GOT3 (cell line): Measurements from ENCODE around the gene MT1H.
A peak's percentile ranks its signal among the peaks of the same experiment; 100 is the strongest.
"Not testable (repeated sequence)": the region's sequence is repeated elsewhere in the genome, so short reads cannot be mapped to it uniquely, and the experiment has no call there.

Experiments
- DNase-seq: peaks from one replicate; lab custom pipeline; 2025; ENCODE audit warnings: mixed read lengths; lab: John Stamatoyannopoulos, UW

Gene MT1H

DNA sequence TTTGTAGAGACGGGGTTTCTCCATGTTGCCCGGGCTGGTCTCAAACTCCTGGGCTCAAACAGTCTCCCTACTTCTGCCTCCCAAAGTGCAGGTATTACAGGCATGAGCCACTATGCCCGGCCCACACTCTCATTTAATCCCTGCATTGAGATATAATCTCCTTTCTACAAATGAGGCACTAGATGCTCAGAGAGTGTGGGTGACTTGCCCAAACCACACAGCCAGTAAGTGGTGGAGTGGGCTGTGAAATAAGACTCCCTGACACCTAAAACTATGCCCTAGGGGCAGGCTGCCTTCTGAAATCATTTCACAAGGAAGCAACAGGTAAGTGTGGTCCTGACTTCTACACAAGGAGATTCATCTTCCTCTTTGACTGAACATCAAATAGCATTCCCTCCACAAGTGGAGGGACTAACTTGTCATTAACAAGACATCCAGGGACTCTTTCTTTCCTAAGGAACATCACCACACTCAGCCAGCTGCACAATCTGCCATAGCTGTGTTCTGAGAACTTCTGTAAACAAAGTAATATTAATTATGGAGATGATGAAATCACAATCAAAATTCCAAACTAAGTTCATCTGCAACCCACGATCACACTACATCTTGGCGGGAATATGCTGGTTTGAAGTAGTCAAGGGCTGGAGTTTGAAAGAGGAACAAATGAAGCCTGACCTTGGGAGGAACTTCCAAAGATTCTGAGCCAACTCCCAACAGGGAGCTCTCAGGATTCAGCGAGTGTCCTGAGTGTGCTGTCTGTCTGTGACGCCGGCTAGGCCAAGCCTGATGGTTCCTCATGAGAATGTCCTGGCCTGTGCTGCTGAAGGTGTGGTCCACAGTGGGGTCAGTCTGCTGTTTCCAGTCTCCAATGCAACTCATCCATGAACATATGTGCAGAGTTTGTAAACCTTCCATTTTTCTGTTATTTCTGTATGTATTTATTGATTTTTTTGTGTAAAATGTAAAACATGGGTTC, 4.0 kb upstream of the MT1H start:
- DNase-seq, result not testable (repeated sequence)

DNA sequence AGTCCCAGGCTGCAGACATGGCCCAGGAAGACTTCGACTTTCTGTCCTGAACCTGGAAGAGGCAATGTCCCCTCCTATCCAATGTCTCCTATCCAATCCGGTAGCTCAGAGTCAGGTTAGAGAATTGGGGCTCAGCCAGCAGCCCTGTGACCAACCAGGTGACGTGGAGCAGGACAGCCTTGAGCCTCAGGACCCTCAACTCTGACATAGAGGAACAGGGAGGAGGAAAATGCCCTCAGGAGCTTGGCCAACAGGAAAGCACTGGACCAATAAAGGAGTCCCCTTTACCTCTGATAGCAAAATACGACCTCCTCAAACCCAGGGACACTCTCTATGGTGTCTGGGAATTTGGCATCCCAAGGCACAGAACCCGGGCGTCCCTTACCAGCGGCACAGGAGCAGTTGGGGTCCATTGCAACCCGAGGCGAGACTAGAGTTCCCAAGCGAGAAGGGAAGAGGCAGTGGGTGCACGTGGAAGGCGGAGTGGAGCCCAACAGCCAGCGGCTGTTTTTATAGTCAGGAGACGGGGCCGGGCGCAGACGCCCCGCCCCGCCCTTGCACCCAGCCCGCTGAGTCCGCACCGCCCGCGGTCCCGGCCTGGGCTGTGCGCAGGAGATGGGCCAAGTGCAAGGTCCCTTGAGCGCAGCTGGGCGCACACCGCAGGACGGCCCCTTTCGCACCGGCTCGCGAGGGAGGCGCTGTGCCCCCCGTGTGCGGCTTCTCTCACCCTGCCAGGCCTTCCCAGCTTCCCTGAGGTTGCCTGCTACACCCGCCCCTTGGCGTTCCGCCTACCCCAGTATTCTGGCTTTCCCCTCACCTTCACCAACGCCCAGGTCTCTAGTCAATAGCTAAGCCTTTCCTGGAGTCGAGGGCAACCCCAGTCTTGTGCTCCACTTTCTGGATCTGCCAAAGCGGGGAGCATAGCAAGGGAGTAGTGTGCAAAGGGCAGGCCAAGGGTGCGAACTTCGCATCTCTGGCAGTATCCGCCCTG, 1.7 kb upstream of the MT1H start, which contains the start of gene MT1G:
TSS of gene MT1G (minus strand) at position 485 of the 991 bp plus-strand sequence. CDS start at position 413, 72 bp downstream.
- no peak for DNase-seq

GRCh38 chr16:56669840-56670619, 416 bp downstream of the MT1H start:
- DNase-seq, result no peak

DNA sequence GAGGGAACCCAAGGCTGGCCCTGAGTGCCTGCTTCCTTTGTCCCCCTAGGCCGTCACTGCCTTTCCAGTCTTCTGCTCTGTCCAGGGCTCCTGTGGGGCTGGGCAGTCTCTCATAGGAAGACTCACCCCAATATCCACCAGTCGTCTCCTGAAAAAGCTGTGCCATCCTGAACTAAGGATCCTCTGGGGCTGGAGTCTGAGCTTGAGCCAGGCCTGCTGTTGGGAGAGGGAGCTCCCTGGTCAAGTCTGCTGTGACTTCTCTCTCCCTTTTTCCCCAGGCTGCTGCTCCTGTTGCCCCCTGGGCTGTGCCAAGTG, 963 bp downstream of the MT1H start:
- DNase-seq, result no peak

GRCh38 chr16:56671691-56672090, 2.1 kb downstream of the MT1H start:
- not testable (repeated sequence) for DNase-seq

DNA sequence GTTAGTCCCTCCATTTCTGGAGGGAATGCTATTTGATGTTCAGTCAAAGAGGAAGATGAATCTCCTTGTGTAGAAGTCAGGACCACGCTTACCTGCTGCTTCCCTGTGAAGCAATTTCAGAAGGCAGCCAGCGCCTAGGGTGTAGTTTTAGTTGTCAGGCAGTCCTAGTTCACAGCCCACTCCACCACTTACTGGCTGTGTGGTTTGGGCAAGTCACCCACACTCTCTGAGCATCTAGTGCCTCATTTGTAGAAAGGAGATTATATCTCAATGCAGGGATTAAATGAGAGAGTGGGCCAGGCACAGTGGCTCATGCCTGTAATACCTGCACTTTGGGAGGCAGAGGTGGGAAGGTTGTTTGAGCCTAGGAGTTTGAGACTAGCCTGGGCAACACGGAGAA, 2.6 kb downstream of the MT1H start:
- DNase-seq, result not testable (repeated sequence)

DNA sequence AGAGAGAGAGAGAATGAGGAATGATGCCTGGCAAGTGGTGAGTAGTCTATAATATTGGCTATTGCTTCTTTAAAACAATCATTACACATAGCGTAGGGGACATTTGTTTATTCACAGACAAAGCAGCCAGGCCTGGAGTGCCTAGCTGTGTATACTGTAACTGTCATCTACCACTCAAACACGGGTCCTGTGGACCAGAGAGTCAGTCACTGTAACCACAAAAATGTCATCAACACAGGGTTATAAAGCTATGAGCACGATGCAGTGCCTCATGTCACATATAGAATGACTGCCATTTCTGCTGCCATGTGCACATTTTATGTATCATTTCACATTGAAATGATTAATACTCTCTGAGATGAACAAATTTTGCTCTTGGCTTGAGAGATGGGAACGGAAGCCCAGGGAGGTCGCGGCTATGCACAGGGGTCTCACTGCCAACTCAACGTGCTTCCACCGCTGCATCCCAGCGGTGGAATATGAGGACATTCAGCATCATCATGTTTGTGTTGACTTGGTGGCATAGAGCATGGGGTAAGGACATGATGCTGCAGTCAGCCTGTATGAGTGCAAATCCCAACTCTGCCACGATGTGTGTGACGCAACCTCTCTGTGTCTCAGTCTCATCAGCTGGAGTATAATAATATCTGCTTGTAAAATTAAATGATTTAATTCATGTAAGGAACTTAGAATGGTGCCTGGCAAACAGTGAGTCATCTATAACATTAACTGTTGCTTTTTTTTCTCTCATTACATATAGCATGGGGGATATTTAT, 3.3 kb downstream of the MT1H start:
- DNase-seq, result no peak

DNA sequence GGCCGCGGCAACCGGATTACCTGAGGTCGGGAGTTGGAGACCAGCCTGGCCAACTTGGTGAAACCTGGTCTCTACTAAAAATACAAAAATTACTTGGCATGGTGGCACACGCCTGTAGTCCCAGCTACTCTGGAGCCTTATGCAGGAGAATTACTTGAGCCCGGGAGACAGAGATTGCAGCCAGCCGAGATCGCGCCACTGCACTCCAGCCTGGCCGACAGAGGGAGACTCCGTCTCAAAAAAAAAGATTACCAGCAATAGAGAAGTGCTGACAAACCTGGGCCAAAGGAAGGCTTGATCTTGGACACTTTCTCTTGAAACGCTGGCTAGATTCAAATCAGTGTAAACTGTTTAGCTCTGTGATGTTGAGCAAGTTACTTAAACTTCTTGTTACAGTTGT, 4.3 kb downstream of the MT1H start:
- no peak for DNase-seq

- DNase-seq, result not testable (repeated sequence)
Measured at GRCh38 chr16:56674570-56674969, 5.0 kb downstream of the MT1H start.

GRCh38 chr16:56675685-56676210, 6.1 kb downstream of the MT1H start:
- no peak for DNase-seq

GRCh38 chr16:56677474-56677873, 7.9 kb downstream of the MT1H start:
- no peak for DNase-seq

GRCh38 chr16:56679078-56679730, 9.6 kb downstream of the MT1H start:
- DNase-seq, result no peak

DNA sequence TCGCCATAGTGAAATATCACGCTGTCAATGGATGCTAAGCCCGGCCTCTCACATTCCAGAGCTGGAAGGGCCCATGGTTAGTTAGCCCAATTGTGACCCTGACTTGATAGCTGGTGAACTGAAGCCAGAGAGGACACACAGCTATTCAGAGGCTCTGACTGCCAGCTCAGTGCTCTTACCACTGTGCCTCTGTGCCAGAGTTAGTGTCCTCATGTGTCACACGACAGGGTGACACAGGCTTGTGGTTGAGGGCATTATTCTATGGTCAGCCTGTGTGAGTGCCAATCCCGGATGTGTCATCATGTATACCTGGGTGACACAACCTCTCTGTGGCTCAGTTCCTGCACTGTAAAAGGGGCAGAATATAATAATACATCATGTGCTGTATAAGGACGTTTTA, 10.2 kb downstream of the MT1H start:
- no peak for DNase-seq

DNA sequence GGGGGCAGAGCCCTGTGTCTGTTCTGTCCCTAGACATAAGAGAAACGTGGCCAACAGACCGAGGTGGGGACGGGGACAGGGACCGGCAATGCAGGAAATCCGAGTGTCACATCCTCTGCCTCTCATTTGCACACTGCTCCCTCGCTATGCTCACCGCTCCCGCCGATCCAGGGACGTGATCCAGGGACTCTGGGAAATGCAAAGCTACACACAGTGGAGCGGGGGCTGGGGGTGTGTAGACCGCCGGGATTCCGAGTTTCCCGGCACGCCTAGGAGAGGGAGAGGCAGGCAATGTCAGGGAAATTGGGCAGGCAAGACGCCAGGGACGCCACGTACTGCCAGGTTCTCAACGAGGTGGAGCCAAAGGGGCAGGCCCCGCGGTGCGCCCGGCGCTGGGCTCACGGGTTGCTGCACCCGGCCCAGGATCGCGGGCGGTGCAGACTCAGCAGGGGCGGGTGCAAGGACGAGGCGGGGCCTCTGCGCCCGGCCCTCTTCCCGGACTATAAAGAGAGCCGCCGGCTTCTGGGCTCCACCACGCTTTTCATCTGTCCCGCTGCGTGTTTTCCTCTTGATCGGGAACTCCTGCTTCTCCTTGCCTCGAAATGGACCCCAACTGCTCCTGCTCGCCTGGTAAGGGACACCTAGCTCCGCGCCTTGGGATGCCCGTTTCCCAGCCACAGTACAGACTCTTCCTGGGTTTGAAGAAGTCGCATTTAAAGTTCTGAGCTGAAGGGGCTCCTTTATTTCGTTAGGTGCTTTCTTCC, 12.5 kb downstream of the MT1H start, which contains the start of gene MT1X:
TSS of gene MT1X (plus strand) at position 532 of the 764 bp plus-strand sequence. CDS start at position 603, 71 bp downstream.
- peak; percentile 76 for DNase-seq

GRCh38 chr16:56682703-56683397, 13.2 kb downstream of the MT1H start:
- no peak for DNase-seq

DNA sequence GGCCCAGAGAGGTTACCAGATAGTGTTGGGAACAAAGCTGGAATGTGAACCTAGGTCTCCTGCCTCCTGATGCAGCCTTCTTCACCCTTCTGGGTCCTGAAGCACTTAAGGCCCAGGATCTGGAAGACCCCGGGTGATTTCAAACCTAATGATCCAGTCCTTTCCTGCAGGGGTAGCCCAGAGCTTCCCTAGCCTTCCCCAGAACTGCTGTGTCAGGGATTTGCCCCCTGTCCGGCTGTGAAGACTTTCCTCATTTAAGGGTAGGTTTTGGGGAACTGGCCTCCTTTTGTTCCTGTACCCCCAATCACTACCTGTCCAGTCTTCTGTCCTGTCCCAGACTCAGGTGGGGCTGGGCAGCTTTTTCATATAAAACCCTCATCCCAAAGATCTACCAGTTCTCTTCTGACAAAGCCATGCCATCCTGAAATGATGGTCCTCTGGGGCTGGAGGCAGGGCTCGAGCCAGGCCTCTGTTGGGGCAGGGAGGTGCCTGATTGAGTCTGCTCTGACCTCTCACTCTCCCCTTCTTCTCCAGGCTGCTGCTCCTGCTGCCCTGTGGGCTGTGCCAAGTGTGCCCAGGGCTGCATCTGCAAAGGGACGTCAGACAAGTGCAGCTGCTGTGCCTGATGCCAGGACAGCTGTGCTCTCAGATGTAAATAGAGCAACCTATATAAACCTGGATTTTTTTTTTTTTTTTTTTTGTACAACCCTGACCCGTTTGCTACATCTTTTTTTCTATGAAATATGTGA, 14.0 kb downstream of the MT1H start:
- DNase-seq, result no peak

- DNase-seq, result no peak
Measured at GRCh38 chr16:56684256-56684925, 14.8 kb downstream of the MT1H start.
